Endothelial cell (in vitro differentiated cells): ENCODE results near the gene TIMM9. TPM values are rescaled to one million over a fixed set of nuclear protein-coding genes. Genes with fewer than 3 reads are reported as not detected.
"Not testable (repeated sequence)": the region's sequence is repeated elsewhere in the genome, so short reads cannot be mapped to it uniquely, and the experiment has no call there.

Experiments used
- DNase-seq: peaks from one replicate; pipeline ENCODE4 v3.0.0; 2021; ENCODE audit warnings: low spot score
- H3K27ac Mint-ChIP-seq: one replicate; pipeline ENCODE4 v1.8.0; 2021; ENCODE audit warnings: mixed read lengths, inconsistent platforms; ENCODE audit not compliant: unreplicated experiment
- H3K27me3 Mint-ChIP-seq: one replicate; pipeline ENCODE4 v1.8.0; 2021; ENCODE audit warnings: mild to moderate bottlenecking, moderate library complexity, mixed read lengths, inconsistent platforms; ENCODE audit not compliant: unreplicated experiment
- H3K36me3 Mint-ChIP-seq: one replicate; pipeline ENCODE4 v1.8.0; 2021; ENCODE audit warnings: mild to moderate bottlenecking, low read depth, mixed read lengths, inconsistent platforms; ENCODE audit not compliant: unreplicated experiment
- H3K4me1 Mint-ChIP-seq: one replicate; pipeline ENCODE4 v1.8.0; 2021; ENCODE audit warnings: mild to moderate bottlenecking, mixed read lengths, inconsistent platforms; ENCODE audit not compliant: unreplicated experiment
- H3K4me3 Mint-ChIP-seq: one replicate; pipeline ENCODE4 v1.8.0; 2021; ENCODE audit warnings: mild to moderate bottlenecking, mixed read lengths, inconsistent platforms; ENCODE audit not compliant: unreplicated experiment
- H3K9me3 Mint-ChIP-seq: one replicate; pipeline ENCODE4 v1.8.0; 2021; ENCODE audit warnings: mixed read lengths, inconsistent platforms; ENCODE audit not compliant: unreplicated experiment
- CTCF ChIP-seq: fragments of 200-600 bp; sonication (generic); IDR thresholded peaks from one replicate; pipeline ENCODE4 v1.5.0; 2021; ENCODE audit warnings: antibody characterized with exemption; ENCODE audit not compliant: unreplicated experiment
- total RNA-seq: library from RNA; stranded (reverse); fragmentation: NEBNext Ultra II Directional; extraction: Animal tissue kit (Norgen Biotek cat#: 25700); gene quantifications from one replicate; pipeline ENCODE4 v1.2.1, GENCODE V29; 2021; ENCODE audit not compliant: unreplicated experiment

Gene TIMM9
- total RNA-seq, 1 donor from 2014 or later = 42.1 TPM

GRCh38 chr14:58376791-58377190 lies 50.5 kb downstream of the TIMM9 start:
- no peak for DNase-seq
- Mint-ChIP-seq H3K4me3 (no peak overlapping the region), H3K27ac (no peak overlapping the region), H3K9me3 (no peaks in the 10 kb centered on the region), H3K36me3 (peaks cover 21% of the 10 kb centered on the region), H3K27me3 (no peaks in the 10 kb centered on the region), H3K4me1 (no peaks in the 10 kb centered on the region)
- no peak for TF ChIP-seq CTCF

- no peaks in the 10 kb centered on the region for H3K27me3 Mint-ChIP-seq
Measured at GRCh38 chr14:58368956-58369355, 58.4 kb downstream of the TIMM9 start.

GRCh38 chr14:58367296-58367695 lies 60.0 kb downstream of the TIMM9 start:
- TF ChIP-seq CTCF = no peak
- no peak for DNase-seq
- H3K4me3 Mint-ChIP-seq = no peak overlapping the region
- no peaks in the 10 kb centered on the region for H3K4me1 Mint-ChIP-seq
- H3K36me3 Mint-ChIP-seq = peaks cover 32% of the 10 kb centered on the region
- H3K27ac Mint-ChIP-seq = no peak overlapping the region
- no peaks in the 10 kb centered on the region for H3K9me3 Mint-ChIP-seq
- H3K27me3 Mint-ChIP-seq = no peaks in the 10 kb centered on the region

More at GRCh38 chr14:58368956-58369355, 58.4 kb downstream of the TIMM9 start:
- peak overlapping the region; percentile 49 for H3K4me3 Mint-ChIP-seq
- TF ChIP-seq CTCF = no peak
- H3K9me3 Mint-ChIP-seq = no peaks in the 10 kb centered on the region
- H3K27ac Mint-ChIP-seq = no peak overlapping the region
- H3K4me1 Mint-ChIP-seq = no peaks in the 10 kb centered on the region
- no peak for DNase-seq
- peaks cover 32% of the 10 kb centered on the region for H3K36me3 Mint-ChIP-seq

GRCh38 chr14:58364316-58364715 lies 63.0 kb downstream of the TIMM9 start:
- TF ChIP-seq CTCF = no peak
- Mint-ChIP-seq H3K9me3 (no peaks in the 10 kb centered on the region), H3K4me1 (no peaks in the 10 kb centered on the region), H3K27ac (no peak overlapping the region), H3K4me3 (no peak overlapping the region), H3K36me3 (peaks cover 24% of the 10 kb centered on the region), H3K27me3 (no peaks in the 10 kb centered on the region)
- DNase-seq = no peak

- no peaks in the 10 kb centered on the region for H3K4me1 Mint-ChIP-seq
- H3K4me3 Mint-ChIP-seq = no peak overlapping the region
- no peaks in the 10 kb centered on the region for H3K27me3 Mint-ChIP-seq
- H3K9me3 Mint-ChIP-seq = no peaks in the 10 kb centered on the region
- DNase-seq = no peak
- H3K36me3 Mint-ChIP-seq = peaks cover 19% of the 10 kb centered on the region
- TF ChIP-seq CTCF = no peak
- no peak overlapping the region for H3K27ac Mint-ChIP-seq
Measured at GRCh38 chr14:58362798-58363412, 64.4 kb downstream of the TIMM9 start.

GRCh38 chr14:58362272-58362671 lies 65.1 kb downstream of the TIMM9 start:
- not testable (repeated sequence) for H3K27me3 Mint-ChIP-seq, H3K4me3 Mint-ChIP-seq, H3K4me1 Mint-ChIP-seq, H3K27ac Mint-ChIP-seq, DNase-seq, H3K9me3 Mint-ChIP-seq
- peaks cover 16% of the 10 kb centered on the region for H3K36me3 Mint-ChIP-seq
